Astrocyte (in vitro differentiated cells and primary cell): Measurements from ENCODE around the gene DEGS2. TPM values are rescaled to one million over a fixed set of nuclear protein-coding genes. Genes with fewer than 3 reads are reported as not detected.

ENCODE experiments used
- DNase-seq: peaks from one replicate; pipeline ENCODE4 v3.0.0-alpha.2; 2010; ENCODE audit warnings: low read depth
- FAIRE-seq: peaks from 2 replicates; lab custom pipeline; 2011; peaks lifted over from hg19 to GRCh38; lab: Jason Lieb, UNC
- H2AFZ ChIP-seq: 2 replicates; pipeline ENCODE4 v1.6.0; 2012; ENCODE audit warnings: low read depth, low read length, inconsistent platforms
- H3K27ac ChIP-seq: 2 replicates; pipeline ENCODE4 v1.5.1; 2011; ENCODE audit warnings: low read depth, low read length, inconsistent platforms
- H3K27me3 ChIP-seq: 2 replicates; pipeline ENCODE4 v1.6.0; 2011; ENCODE audit warnings: low read length, inconsistent platforms; ENCODE audit not compliant: insufficient read depth
- H3K36me3 ChIP-seq: 2 replicates; pipeline ENCODE4 v1.5.1; 2011; ENCODE audit warnings: low read length, inconsistent platforms; ENCODE audit not compliant: insufficient read depth
- H3K4me1 ChIP-seq: 2 replicates; pipeline ENCODE4 v1.5.1; 2011; ENCODE audit warnings: low read length, inconsistent platforms; ENCODE audit not compliant: insufficient read depth
- H3K4me2 ChIP-seq: 2 replicates; pipeline ENCODE4 v1.6.0; 2012; ENCODE audit warnings: low read length, inconsistent platforms
- H3K4me3 ChIP-seq: 2 replicates; pipeline ENCODE4 v1.5.1; 2011; ENCODE audit warnings: low read depth, mild to moderate bottlenecking, low read length, inconsistent platforms; ENCODE audit not compliant: insufficient read depth
- H3K79me2 ChIP-seq: 2 replicates; pipeline ENCODE4 v1.6.0; 2012; ENCODE audit warnings: mild to moderate bottlenecking, low read length, inconsistent platforms; ENCODE audit not compliant: insufficient read depth
- H3K9ac ChIP-seq: 2 replicates; pipeline ENCODE4 v1.6.0; 2012; ENCODE audit warnings: mild to moderate bottlenecking, low read length, inconsistent platforms
- H3K9me3 ChIP-seq: 2 replicates; pipeline ENCODE4 v1.5.1; 2012; ENCODE audit warnings: low read depth, mild to moderate bottlenecking, low read length, inconsistent platforms; ENCODE audit not compliant: insufficient read depth
- H4K20me1 ChIP-seq: 2 replicates; pipeline ENCODE4 v1.6.0; 2012; ENCODE audit warnings: low read length, inconsistent platforms; ENCODE audit not compliant: insufficient read depth
- H3K27ac Mint-ChIP-seq: one replicate; pipeline ENCODE4 v1.8.0; 2021; ENCODE audit warnings: mild to moderate bottlenecking, mixed read lengths; ENCODE audit not compliant: unreplicated experiment
- H3K27me3 Mint-ChIP-seq: one replicate; pipeline ENCODE4 v1.8.0; 2021; ENCODE audit warnings: low read depth, mixed read lengths; ENCODE audit not compliant: unreplicated experiment
- H3K36me3 Mint-ChIP-seq: one replicate; pipeline ENCODE4 v1.8.0; 2021; ENCODE audit warnings: low read depth, mixed read lengths; ENCODE audit not compliant: unreplicated experiment
- H3K4me1 Mint-ChIP-seq: one replicate; pipeline ENCODE4 v1.8.0; 2021; ENCODE audit warnings: low read depth, mixed read lengths; ENCODE audit not compliant: unreplicated experiment
- H3K4me3 Mint-ChIP-seq: one replicate; pipeline ENCODE4 v1.8.0; 2021; ENCODE audit warnings: mild to moderate bottlenecking, moderate library complexity, mixed read lengths; ENCODE audit not compliant: unreplicated experiment
- H3K9me3 Mint-ChIP-seq: one replicate; pipeline ENCODE4 v1.8.0; 2021; ENCODE audit warnings: mild to moderate bottlenecking, mixed read lengths; ENCODE audit not compliant: unreplicated experiment
- CTCF ChIP-seq: IDR thresholded peaks from 2 replicates; pipeline ENCODE4 v1.5.1; 2011; ENCODE audit warnings: low read depth, mild to moderate bottlenecking, inconsistent platforms, low read length, moderate library complexity; ENCODE audit not compliant: insufficient read depth
- EZH2 ChIP-seq: IDR thresholded peaks from 2 replicates; pipeline ENCODE4 v1.6.1; 2012; ENCODE audit warnings: mild to moderate bottlenecking, low read length, inconsistent platforms; ENCODE audit not compliant: insufficient read depth
- total RNA-seq: library from RNA; stranded (reverse); gene quantifications from 2 replicates; pipeline ENCODE4 v1.2.1, GENCODE V29; 2021

Gene DEGS2
- total RNA-seq, 1 donor from 2014 or later: not detected

- no peaks in the 10 kb centered on the region for H3K27me3 Mint-ChIP-seq
- FAIRE-seq (no peak), DNase-seq (no peak)
- Histone ChIP-seq H3K4me1 (no peaks in the 10 kb centered on the region), H3K4me2 (no peak overlapping the region), H3K27me3 (no peaks in the 10 kb centered on the region), H3K27ac (no peak overlapping the region), H3K9me3 (no peaks in the 10 kb centered on the region), H3K79me2 (no peaks in the 10 kb centered on the region), H3K36me3 (no peaks in the 10 kb centered on the region), H2AFZ (no peak overlapping the region), H3K9ac (no peak overlapping the region), H3K4me3 (no peak overlapping the region), H4K20me1 (no peaks in the 10 kb centered on the region)
- H3K4me1 Mint-ChIP-seq: peaks cover 2% of the 10 kb centered on the region
- no peaks in the 10 kb centered on the region for H3K9me3 Mint-ChIP-seq
- TF ChIP-seq EZH2 (no peak), CTCF (no peak)
- H3K4me3 Mint-ChIP-seq: no peak overlapping the region
- H3K36me3 Mint-ChIP-seq: peaks cover 10% of the 10 kb centered on the region
- H3K27ac Mint-ChIP-seq: no peak overlapping the region
Measured at GRCh38 chr14:100142073-100143040, 17.1 kb downstream of the DEGS2 start.

DNA sequence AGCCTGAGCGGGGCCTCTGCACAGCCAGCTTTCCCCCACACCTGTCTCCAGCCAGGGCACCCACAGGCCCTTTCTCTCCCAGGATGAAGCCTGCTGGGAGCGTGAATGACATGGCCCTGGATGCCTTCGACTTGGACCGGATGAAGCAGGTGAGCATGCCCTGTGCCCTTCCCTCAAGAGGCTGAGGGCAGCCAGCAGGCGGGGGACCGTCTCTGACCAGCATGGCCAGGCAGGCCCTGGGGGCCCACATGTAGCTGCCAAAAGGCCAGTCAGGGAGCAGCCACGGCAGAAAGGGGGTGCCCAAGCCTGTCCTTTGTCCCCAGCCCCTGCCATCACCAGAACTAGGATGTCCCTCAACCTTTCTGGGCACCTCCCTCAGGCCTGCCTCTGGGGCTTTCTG lies 18.3 kb downstream of the DEGS2 start:
- Mint-ChIP-seq H3K27me3 (peaks cover 3% of the 10 kb centered on the region), H3K27ac (no peak overlapping the region), H3K36me3 (peaks cover 10% of the 10 kb centered on the region), H3K4me1 (peaks cover 2% of the 10 kb centered on the region), H3K9me3 (no peaks in the 10 kb centered on the region), H3K4me3 (no peak overlapping the region)
- H3K4me1 ChIP-seq: no peaks in the 10 kb centered on the region
- no peak overlapping the region for H2AFZ ChIP-seq
- no peaks in the 10 kb centered on the region for H3K79me2 ChIP-seq
- no peak overlapping the region for H3K4me3 ChIP-seq
- no peak overlapping the region for H3K27ac ChIP-seq
- H3K9ac ChIP-seq: no peak overlapping the region
- no peak for DNase-seq
- FAIRE-seq: no peak
- TF ChIP-seq EZH2 (no peak), CTCF (no peak)
- H3K36me3 ChIP-seq: no peaks in the 10 kb centered on the region
- H3K9me3 ChIP-seq: no peaks in the 10 kb centered on the region
- H3K4me2 ChIP-seq: no peak overlapping the region
- H4K20me1 ChIP-seq: no peaks in the 10 kb centered on the region
- H3K27me3 ChIP-seq: no peaks in the 10 kb centered on the region
